CD4-positive, alpha-beta T cell treated with Interleukin-21 for 1 hour (primary cell): Measurements from ENCODE around the gene CD27.
A peak's percentile ranks its signal among the peaks of the same experiment; 100 is the strongest.

Source experiments
- DNase-seq: peaks from one replicate; pipeline ENCODE4 v3.0.0-alpha.2; 2020

Gene CD27

DNA sequence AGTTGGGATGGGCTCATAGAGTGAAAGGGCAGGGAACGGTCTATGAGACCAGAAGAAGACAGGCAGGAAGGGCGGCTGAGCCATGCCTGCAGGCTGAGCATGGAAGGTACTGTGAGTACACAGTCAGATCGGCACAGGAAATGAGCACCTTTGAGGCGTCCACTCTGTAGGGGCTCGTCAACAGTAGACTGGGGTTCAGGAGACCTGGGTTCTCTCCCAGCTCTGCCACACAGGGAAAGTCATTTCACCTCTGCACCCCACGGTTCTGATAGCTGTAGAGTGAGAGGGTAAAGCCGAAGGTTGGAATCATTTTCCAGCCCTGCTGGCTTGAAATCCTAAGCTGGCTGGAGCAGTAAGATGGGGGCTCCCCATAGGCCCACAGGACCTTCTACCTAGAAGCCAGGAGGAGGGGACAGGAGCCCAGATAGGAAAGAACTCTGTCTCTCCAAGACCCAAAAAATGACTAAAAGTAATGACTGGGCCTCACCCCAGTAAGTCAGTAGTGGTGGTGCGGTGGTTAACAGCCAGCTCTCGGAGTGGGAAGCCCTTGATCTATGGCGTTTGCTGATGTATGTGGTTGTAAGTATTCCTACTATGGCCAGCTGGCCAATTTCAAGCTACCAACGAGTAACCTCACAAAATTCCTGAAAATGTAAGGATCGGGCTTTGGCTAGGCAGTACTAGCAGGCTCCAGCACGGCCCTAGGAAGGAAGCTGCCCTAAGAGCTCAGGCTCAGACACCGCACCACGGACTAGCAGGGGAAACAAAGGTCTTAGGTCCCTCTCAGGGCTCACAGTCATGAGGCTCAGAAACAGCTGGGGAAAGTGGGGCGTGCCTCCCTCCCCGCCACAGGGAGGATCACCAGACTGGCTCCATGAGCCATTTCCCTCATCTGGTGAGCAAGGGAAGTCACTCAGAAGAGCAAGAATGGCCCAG lies 10.3 kb upstream of the CD27 start:
- peak; percentile 45 for DNase-seq

DNA sequence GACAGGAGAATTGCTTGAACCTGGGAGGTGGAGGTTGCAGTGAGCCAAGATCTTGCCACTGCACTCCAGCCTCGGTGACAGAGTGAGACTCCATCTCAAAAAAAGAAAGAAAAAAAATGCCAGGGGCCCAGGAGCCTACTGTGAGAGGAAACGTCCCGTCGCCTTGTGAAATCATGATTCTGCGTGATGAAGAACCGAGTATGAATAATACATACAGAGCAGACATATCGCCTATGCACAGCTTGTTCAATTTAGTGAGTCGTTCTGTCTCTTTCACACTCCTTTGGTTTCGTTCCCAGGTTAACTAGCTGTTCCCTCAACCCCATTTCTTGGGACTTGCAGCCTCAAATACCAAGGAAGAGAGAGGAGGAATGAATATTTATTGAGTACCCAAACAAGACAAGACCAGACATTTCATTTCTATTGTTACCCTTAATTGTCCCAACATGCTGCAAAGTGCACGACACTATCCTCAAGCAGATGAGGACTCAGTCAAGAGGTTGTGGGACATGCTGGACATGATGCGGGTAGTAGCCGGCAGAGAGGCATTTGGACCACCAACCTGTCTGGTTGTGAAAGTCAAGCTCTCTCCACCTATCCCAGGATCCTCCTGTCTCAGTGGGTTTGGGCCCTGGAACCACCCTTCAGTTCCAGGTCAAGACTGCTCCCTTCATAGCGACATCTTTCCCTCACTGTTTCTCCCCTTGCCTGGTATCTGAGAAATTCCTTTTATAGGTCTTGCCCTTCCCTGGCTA lies 8.6 kb upstream of the CD27 start:
- DNase-seq: no peak

DNA sequence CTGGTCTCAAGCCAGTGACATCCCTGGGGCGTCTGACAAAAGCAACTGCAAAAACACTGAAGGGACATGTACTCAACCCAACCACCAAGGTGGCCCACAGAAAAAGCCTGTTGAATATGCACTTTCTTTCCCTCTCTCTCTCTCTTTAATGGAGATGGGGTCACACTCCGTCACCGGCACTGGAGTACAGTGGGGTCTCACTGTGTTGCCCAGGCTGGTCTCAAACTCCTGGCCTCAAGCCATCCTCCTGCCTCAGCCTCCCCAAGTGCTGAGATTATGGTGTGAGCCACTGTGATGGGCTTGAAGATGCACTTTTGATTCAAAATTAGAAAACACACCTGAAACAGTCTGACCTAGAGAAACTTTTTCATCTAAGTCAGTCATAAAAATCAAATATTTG lies 7.2 kb upstream of the CD27 start:
- DNase-seq: no peak

DNA sequence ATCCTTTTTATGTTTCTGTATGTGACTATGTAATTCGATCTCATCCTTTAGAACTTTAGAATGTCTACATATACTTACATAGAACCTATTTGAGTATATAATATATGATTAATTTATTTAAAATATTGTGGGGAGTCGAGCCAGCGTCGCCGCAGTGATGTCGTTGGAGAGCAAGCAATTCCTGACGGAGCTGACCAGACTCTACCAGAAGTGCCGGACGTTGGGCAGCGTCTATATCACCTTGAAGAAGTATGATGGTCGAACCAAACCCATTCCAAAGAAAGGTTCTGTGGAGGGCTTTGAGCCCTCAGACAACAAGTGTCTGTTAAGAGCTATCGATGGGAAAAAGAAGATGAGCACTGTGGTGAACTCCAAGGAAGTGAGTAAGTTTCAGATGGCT lies 6.4 kb upstream of the CD27 start:
- no peak for DNase-seq

DNA sequence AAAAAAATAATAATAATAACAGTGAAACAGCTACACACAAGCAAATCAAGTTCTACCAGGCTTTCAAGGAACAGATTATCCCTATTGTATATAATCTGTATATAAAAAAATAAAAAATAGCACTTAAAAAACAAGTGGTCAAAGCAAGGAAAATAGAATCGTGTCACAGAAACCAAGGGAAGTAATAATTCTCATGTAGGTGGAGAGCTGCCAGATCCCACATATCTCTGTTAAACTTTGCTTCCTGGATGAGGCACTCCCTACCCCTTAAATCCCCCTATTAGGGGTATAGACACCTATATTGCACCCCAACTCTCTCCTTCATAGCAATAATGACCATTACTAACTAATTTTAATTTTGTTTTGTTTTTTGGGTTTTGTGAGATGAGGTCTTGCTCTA lies 4.4 kb upstream of the CD27 start:
- no peak for DNase-seq

DNA sequence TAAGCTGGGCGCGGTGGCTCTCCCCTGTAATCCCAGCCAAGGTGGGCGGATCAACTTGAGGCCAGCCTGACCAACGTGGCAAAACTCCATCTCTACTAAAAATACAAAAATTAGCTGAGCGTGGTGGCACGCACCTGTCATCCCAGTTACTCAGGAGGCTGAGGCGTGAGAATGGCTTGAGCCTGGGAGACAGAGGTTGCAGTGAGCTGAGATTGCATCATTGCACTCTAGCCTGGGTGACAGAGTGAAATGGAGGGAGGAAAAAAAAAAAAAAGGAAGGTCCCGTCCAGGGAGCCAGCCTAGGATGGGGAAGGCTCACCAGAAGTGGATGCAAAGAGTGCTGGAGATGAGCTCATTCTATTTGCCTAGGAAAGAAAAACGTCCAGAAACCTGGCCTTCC lies 1.9 kb upstream of the CD27 start:
- no peak for DNase-seq

DNA sequence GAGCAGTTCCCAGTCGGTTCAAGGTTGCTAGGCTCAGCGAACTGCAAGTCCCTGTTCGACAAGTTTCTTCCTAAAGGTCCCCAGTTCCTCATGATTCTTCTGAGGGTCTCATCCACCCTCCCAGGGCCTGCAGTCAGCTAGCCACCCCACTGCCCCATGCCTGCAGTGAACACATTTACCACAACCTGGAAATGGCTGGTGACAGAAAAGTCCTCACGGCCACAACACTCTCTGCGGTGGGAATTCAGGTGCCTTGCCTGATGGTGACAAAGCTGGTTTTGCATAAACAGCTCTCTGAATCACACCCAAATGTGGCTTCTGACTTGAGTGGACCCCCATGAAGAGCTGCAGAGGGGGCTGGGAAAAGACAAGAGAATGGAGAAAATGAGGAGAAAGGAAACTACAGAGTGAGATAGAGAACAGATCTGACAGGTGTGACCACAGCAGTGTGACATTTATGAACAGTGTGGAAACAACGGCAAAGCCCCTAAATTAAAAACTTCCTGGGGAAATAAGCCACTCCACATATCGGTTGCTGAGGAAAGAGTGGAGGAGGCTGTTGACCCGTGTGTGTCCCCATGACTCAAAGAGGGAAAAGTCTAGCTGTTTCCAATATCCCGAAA lies 1.3 kb upstream of the CD27 start:
- no peak for DNase-seq

DNA sequence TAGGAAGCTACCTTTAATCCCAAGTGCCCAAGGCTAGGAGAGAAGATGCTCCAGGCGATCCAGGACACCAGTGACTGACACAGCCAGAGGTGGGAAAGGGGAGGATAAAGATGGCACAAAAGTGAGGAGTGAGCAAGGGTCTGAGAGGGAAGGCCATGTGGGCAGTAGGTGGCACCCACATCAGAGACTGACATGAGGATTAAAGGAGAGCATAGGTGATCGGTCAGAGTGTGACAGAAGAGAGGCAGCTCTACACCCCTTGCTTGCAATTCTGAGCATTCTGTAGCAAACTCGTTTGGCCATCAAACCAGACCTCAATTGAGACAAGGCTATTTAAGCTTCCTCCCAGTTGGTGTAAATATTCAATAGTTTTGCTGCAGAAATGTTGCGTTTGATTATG lies 724 bp upstream of the CD27 start:
- DNase-seq: no peak

DNA sequence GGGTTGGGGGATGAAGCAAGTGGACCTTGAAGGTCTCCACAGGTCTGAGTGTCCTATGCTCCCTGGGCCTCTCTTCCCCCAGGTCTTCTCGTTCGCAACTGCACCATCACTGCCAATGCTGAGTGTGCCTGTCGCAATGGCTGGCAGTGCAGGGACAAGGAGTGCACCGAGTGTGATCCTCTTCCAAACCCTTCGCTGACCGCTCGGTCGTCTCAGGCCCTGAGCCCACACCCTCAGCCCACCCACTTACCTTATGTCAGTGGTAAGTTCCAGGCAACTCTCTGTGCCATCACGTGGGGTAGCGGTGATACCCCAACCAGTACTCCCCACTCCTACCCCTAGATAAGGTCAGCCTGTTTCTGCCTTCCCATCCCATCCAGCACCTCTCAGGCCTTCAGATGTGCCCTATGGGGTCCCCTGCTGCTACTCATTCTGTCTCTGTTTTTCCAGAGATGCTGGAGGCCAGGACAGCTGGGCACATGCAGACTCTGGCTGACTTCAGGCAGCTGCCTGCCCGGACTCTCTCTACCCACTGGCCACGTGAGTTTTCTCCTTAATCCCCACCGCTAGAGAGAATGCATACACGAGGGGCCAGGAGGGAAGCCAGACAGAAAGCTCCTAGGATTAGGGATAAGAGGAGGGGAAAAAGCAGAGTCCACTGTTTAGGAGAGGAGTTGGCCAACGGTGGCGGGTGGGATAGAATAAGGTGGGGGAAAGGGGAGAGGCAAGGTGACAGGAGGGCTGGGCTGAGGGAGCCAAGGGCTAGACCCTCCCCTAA lies 5.5 kb downstream of the CD27 start:
- DNase-seq: no peak

DNA sequence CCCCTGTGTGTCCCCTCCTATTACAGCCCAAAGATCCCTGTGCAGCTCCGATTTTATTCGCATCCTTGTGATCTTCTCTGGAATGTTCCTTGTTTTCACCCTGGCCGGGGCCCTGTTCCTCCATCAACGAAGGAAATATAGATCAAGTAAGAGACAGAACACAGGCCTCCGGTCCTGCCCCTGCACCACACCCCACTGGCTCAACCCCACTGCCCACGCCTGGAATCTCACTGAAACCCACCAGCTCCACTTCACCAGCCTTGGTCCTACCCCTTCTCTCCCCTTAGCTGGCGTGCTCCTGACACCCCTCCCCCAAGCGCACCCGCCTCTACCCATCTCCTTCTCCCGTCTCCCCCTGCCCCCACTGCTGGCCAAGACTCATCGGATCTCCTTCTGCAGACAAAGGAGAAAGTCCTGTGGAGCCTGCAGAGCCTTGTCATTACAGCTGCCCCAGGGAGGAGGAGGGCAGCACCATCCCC lies 6.2 kb downstream of the CD27 start:
- no peak for DNase-seq

DNA sequence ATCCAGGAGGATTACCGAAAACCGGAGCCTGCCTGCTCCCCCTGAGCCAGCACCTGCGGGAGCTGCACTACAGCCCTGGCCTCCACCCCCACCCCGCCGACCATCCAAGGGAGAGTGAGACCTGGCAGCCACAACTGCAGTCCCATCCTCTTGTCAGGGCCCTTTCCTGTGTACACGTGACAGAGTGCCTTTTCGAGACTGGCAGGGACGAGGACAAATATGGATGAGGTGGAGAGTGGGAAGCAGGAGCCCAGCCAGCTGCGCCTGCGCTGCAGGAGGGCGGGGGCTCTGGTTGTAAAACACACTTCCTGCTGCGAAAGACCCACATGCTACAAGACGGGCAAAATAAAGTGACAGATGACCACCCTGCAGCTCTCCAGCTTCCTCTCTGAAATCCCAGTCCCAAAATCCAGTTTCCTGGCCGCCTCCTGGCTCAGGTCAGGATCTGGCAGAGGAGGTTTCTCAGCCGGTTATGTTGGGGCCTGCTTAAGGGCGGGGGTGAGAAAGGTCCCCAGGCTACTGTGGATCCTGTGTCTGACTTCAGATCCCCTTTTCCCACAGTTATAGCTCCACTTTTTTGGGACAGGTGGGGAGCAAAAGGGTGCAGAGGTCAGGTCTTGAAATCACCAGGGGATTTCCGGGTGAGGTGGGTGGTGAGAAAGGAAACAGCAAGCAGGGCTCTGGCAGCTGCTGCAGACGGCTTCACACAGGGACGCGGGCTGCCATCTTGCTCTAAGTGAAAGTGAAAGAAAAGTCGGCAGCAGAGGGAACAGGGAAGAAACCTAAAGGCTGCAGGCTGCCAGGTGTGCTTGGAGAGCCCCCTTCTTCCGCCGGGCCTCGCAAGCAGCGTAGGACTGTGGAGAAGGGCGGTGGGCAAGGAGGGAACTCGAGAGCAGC lies 6.8 kb downstream of the CD27 start, which contains the start of gene TAPBPL:
Gene TAPBPL (plus strand): TSS at position 695 of the 897 bp plus-strand sequence. CDS start 207 bp downstream, outside the sequence.
- peak; percentile 90 for DNase-seq

DNA sequence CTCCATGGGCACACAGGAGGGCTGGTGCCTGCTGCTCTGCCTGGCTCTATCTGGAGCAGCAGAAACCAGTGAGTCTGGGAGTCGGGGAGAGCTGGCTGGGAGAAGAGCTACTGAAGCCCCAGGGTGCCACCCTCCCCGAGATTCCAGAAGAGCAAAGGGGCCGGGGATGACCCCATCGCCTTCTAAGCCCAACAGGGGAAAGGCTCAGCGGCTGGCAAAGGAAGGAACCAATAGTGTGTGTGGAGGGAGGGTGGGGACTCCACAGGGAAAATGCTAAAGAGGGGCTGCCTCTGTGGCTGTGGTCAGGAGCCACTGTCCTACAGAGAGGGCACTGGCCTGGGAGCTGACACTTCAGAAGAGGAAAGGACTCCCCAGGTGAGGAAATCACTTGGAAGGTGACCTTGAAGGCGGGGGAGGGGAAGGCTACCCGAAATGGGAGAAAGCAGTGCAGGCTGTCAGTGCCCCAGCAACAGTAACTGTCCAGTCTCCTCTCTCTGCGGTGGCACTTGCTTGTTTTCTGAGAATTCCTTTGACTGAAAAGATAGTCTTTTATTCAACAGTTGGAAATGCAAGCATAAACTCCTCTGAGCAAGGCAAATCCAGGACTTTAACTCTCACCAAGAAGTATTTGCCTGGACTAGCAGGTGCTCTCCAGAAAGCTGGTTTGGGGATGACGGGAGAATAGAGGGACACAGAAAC lies 7.6 kb downstream of the CD27 start:
- DNase-seq: no peak

DNA sequence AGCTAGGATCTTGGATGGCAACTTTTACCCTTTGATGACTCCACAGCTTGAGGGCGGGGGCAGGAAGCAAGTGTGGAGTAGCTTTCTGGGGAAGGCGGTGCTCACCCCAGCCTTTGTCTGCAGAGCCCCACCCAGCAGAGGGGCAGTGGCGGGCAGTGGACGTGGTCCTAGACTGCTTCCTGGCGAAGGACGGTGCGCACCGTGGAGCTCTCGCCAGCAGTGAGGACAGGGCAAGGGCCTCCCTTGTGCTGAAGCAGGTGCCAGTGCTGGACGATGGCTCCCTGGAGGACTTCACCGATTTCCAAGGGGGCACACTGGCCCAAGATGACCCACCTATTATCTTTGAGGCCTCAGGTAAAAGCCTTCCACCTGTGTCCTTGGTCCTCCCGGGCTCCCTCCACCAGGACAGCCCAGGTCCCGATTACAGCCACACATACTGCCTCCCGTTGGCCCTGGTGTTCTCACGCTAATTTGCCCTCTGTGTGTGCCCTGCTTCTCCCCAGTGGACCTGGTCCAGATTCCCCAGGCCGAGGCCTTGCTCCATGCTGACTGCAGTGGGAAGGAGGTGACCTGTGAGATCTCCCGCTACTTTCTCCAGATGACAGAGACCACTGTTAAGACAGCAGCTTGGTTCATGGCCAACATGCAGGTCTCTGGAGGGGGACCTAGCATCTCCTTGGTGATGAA lies 8.3 kb downstream of the CD27 start:
- DNase-seq: peak; percentile 37

DNA sequence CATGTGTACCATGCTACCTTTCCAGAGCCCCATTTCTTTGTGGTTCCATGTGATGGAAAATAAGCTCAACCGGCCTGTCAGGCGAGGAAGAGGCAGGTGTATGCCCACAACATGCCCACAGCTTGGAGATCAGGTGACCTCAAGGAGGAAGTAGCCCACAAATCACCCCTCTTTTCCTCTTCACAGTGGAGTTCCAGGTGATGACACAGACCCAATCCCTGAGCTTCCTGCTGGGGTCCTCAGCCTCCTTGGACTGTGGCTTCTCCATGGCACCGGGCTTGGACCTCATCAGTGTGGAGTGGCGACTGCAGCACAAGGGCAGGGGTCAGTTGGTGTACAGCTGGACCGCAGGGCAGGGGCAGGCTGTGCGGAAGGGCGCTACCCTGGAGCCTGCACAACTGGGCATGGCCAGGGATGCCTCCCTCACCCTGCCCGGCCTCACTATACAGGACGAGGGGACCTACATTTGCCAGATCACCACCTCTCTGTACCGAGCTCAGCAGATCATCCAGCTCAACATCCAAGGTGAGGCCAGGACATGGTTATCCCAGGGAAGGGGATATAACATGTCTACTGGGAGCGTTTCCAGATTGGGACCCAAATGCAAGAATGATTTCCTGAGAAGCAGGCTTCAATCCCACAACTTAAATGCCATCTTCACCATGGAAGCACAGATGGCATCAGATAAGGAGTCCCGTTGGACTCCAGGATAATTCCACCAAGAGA lies 12.6 kb downstream of the CD27 start:
- no peak for DNase-seq

DNA sequence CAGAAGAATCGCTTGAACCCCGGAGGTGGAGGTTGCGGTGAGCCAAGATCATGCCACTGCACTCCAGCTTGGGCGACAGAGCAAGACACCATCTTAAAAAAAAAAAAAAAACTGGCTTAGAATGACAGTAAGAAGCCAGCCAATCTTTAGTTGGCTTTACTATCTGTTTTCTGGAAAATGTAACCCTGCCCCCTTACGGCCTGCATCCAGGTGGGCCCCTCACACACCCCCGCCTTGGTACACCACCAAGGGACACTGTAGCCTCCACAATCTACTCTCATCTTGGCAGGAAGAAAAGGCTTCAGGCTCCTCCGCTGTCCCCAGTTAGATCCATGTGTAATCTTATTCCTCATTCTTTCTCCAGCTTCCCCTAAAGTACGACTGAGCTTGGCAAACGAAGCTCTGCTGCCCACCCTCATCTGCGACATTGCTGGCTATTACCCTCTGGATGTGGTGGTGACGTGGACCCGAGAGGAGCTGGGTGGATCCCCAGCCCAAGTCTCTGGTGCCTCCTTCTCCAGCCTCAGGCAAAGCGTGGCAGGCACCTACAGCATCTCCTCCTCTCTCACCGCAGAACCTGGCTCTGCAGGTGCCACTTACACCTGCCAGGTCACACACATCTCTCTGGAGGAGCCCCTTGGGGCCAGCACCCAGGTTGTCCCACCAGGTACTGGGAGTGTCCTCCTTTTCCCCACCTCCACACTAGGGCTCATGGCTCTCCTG lies 13.7 kb downstream of the CD27 start:
- no peak for DNase-seq

DNA sequence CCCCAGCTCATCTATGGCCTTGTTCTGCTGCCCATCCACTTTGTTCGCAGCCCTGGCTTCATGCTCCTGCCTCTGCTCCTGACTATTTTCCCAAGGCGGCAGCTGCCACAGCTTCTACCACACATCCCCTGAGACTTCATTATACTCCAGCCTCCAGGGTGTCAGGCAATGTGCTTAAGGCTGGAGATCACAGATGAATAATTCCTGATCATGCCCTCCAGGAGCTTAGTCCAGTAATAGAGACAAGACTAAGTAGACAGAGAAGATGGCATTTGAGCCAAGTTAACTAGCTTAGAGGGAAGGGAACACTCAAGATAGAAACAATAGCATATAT lies 14.2 kb downstream of the CD27 start:
- no peak for DNase-seq

DNA sequence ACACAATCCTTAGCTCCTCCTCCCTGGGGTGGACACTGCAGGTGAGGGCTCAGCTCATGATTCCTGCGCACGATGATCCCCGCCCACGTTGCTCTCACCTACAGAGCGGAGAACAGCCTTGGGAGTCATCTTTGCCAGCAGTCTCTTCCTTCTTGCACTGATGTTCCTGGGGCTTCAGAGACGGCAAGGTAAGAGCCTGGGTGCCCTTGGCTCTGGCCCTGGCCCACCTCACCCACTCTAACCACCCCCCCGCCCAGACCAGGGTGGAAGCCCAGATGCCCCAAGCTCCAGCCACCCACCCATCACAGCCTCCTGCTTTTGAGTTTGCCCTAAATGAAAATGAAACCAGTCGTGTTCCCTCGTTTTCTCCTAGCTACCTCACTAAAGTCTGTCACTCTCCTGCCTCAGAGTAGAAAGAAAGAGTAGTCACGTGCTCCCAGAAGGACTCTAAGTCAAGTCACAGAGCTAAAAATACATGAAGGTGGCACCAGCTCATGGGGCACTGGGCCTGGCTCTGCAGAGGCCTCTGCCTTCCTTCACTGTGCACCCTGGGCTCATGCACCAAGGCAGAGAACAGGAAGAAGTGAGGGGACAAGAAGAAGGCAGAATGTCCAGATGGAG lies 16.1 kb downstream of the CD27 start:
- DNase-seq: peak; percentile 68
